Activated CD4-positive, CD25-positive, alpha-beta regulatory T cell treated with anti-CD3 and anti-CD28 coated beads, Interleukin-2, amount 50 U/mL, for 72 hours (primary cell): ENCODE data around the gene AGPAT3.

Experiments used
- DNase-seq: peaks from one replicate; pipeline ENCODE4 v3.0.0; 2021

The AGPAT3 gene

GRCh38 chr21:43927591-43928221 lies 62.7 kb downstream of the AGPAT3 start:
- no peak for DNase-seq

DNA sequence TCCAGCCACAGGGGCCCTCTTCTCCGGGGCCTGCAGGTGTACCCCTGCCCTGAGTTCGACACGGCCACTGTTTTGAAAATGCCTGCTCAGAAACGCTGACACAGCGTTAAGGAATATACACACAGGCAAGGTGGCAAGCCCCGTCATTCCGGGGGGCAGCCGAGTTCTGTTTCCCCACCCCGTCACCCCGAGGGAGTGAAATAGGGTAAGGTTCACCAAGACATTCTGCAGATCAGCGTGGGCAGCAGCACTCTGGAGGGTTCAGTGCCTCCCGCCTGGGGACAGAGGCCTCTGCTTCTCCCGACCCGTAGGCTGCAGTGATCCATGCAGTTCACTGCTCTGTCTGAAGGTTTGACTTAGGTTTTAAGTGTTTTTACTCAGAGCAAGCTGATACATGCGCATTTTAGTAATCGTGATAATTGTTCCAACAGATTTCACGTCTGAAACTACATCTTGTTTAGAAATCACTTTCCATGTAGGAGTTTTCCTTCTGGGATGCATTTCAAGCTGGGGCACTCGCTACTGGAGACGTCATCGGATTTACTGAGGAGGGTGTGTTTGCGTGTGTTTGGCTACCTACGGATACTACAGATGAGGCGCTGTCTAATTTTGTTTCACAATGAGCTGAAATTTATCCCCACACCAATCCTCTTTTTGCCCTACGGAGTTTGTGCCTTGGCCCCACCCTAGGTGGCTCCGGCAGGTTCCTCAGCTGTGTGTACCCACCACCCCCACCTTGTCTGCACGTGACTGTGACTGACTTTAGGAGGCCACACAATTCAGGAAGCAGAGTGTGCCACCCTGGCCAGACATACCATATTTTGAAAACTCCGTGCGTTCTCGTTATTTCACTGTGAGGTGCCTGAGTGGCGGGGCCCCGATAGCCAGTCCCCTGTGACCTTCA lies 63.5 kb downstream of the AGPAT3 start:
- DNase-seq = no peak

DNA sequence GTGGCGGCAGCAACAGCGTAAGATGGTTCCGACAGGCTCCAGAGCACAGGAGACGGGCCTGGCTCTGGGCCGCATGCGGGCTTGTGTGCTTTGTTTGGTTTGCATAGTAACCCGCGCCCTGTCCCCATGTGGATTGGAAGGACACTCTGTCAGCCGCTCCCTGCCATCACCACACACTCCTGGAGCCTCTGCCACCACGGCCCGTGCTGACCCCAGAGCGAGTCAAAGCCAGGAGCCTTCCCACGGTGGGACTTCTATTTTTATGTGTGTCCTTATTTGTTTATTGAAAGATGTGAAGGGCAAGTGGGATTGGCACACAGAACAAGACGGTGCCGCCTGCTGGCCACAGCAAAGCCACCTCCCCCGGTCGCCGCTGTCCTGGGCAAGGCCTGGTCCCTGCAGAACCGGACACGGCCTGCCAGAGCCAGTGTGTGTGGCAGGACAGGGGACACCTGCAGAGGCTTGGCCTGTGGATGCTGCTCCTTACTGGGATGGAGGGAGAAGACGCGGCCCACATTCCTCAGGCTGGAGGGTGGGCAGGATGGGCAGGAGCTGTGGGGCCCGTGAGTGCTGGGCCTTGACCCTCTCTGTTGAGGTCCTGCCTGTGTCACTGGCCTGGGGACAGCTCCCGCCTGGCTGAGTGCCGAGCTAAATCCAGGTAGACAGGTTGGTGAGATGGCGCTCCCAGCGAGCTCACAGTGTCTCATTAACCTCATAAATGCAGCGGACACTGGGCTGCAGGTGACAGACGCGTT lies 64.4 kb downstream of the AGPAT3 start:
- DNase-seq = no peak

DNA sequence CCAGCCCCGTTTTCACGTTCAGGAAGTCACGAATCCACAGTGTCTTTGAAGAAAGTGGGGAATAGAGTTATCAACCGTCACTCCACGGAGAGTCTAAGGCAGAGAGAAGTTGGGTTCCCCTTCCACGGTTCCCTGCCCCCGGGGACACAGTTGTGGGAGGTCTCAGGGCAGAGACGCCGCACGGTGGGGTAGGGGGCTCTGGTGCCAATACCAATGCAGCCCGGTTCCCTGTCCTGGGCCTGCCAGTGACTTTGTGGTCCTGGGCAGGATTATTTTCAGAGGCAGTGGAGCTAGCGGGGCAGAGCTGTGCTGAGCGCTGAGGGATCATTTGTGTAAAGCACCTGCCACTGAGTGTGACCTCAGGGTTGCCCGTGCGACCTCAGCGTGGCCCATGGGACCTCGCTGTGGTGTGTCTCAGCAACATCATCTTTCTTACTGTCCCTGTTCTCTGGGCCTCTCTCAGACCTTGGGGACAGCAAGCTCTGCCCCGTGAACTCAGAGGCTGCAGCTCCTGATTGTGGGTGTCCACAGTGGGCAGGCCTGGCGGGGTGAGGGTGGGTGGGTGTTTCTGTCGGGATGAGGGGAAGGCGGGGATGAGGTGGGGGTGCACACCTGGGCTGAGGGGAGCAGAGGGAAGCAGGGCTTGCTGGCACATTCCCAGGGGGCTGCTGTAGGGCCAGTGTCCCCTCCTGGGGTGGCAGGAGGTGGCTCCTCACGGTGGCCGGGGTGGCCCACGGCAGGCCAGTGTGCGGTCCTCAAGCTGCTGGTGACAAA lies 65.2 kb downstream of the AGPAT3 start:
- no peak for DNase-seq

GRCh38 chr21:43930848-43931375 lies 65.9 kb downstream of the AGPAT3 start:
- DNase-seq = no peak

DNA sequence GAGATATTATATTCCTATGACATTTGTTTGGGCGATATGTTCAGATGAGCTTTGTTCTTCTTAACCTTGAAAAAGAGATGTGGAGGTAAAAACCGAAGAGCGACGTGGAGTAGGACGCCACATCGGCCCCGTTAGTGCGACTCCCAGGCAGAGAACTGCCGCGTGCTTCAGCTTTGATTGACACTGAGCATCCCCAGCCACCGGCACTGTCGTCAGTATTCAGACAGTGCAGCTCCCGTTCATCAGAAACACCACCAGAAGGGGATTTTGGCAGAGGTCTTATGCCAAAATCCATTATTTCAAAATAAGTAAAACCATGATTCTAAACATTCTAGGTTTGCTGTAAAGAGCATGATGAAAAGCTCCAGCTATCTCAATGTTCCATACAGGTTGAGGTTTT lies 66.5 kb downstream of the AGPAT3 start:
- no peak for DNase-seq

DNA sequence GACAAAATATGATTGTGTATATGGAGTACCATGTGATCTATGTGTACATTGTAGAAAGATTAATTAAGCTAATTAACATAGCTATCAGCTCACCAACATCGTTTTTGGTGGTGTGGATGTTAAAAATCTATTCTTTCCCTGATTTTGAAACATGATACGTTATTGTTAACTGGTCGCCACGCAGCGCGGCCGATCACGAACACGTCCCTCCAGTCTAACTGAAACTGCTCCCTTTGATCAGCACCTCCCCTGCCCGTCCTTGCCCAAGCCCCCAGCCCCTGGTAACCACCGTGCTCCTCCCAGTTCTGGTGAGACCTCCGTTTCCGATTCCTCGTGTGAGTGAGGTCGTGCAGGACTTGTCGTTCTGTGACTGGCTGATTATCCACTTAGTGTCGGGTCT lies 67.0 kb downstream of the AGPAT3 start:
- DNase-seq = no peak

GRCh38 chr21:43933199-43933598 lies 68.2 kb downstream of the AGPAT3 start:
- DNase-seq = no peak

- DNase-seq = no peak
Measured at GRCh38 chr21:43933680-43934079, 68.7 kb downstream of the AGPAT3 start.

DNA sequence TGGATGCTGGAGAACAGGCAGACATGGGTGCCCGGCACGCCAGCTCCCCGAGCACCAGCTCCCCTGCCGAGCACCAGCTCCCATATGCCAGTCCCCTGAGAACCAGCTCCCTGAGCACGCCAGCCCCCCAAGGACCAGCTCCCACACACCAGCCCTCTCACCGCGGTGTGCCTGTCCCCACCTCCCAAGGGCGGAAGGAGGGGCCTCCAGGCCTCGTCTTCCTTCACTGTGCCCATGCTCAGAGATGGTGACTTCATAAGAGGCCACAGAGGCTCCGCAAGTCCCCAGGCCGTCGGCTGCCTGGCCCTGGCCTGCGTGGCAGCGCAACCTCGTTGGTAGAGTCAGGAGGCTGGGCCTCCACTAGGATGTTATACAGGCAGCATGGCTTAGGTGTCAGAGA lies 69.1 kb downstream of the AGPAT3 start:
- no peak for DNase-seq

- no peak for DNase-seq
Measured at GRCh38 chr21:43934716-43935705, 70.0 kb downstream of the AGPAT3 start.

- no peak for DNase-seq
Measured at GRCh38 chr21:43935711-43936110, 70.7 kb downstream of the AGPAT3 start.

- DNase-seq = no peak
Measured at GRCh38 chr21:43936247-43936967, 71.4 kb downstream of the AGPAT3 start.

GRCh38 chr21:43937051-43937832 lies 72.2 kb downstream of the AGPAT3 start:
- DNase-seq = no peak

- no peak for DNase-seq
Measured at GRCh38 chr21:43937891-43938309, 72.9 kb downstream of the AGPAT3 start.

GRCh38 chr21:43938751-43939442 lies 73.9 kb downstream of the AGPAT3 start:
- peak; percentile 86 for DNase-seq

GRCh38 chr21:43939443-43940328 lies 74.7 kb downstream of the AGPAT3 start:
- DNase-seq = no peak
